GM10266 (cell line): Measurements from ENCODE around the gene TEAD1.

Experiments used
- DNase-seq: peaks from one replicate; pipeline ENCODE4 v3.0.0; 2012; ENCODE audit errors: extremely low spot score
- CTCF ChIP-seq: IDR thresholded peaks from 2 replicates; pipeline ENCODE4 v1.5.1; 2012; ENCODE audit warnings: mild to moderate bottlenecking, low read depth; ENCODE audit not compliant: control insufficient read depth, insufficient read depth; ENCODE audit errors: missing control alignments

The TEAD1 gene

GRCh38 chr11:12680246-12680939, 6.2 kb downstream of the TEAD1 start:
- TF ChIP-seq CTCF: no peak
- no peak for DNase-seq

- no peak for TF ChIP-seq CTCF
- DNase-seq: no peak
These were observed 6.7 kb downstream of the TEAD1 start for GRCh38 chr11:12680940-12681258.

GRCh38 chr11:12681466-12681865, 7.2 kb downstream of the TEAD1 start:
- no peak for TF ChIP-seq CTCF
- DNase-seq: no peak

- TF ChIP-seq CTCF: no peak
- no peak for DNase-seq
These were observed 8.1 kb downstream of the TEAD1 start for GRCh38 chr11:12682288-12682687.

GRCh38 chr11:12682737-12683500, 8.7 kb downstream of the TEAD1 start:
- DNase-seq: no peak
- no peak for TF ChIP-seq CTCF

- no peak for DNase-seq
- no peak for TF ChIP-seq CTCF
These were observed 9.7 kb downstream of the TEAD1 start for GRCh38 chr11:12683874-12684273.

GRCh38 chr11:12684315-12684714, 10.1 kb downstream of the TEAD1 start:
- no peak for DNase-seq
- no peak for TF ChIP-seq CTCF
